Colonic mucosa (tissue), 4 donors: ENCODE data around the gene CHST5. TPM values are rescaled to one million over a fixed set of nuclear protein-coding genes. Genes with fewer than 3 reads are reported as not detected.

ENCODE experiments used
- DNase-seq: peaks from one replicate; pipeline ENCODE4 v3.0.0-alpha.2; 2020
- H3K27ac ChIP-seq: fragments of 200-600 bp; one replicate; pipeline ENCODE4 v1.8.0; 2021
- H3K27me3 ChIP-seq: fragments of 200-600 bp; one replicate; pipeline ENCODE4 v1.8.0; 2021
- H3K36me3 ChIP-seq: fragments of 200-600 bp; one replicate; pipeline ENCODE4 v1.8.0; 2021
- H3K4me1 ChIP-seq: fragments of 200-600 bp; one replicate; pipeline ENCODE4 v1.8.0; 2021; ENCODE audit warnings: mild to moderate bottlenecking
- H3K4me3 ChIP-seq: fragments of 200-600 bp; one replicate; pipeline ENCODE4 v1.8.0; 2021
- H3K9ac ChIP-seq, 2 donors: one replicate each; pipeline ENCODE4 v1.7.0; 2013; ENCODE audit warnings: control low read depth in 2 of 2, low read depth in 2 of 2, low read length in 2 of 2
- H3K9me3 ChIP-seq: fragments of 200-600 bp; one replicate; pipeline ENCODE4 v1.8.0; 2021
- CTCF ChIP-seq: fragments of 200-600 bp; IDR thresholded peaks from one replicate; pipeline ENCODE4 v1.8.0; 2022; ENCODE audit warnings: antibody characterized with exemption, mild to moderate bottlenecking
- intact Hi-C: fragments of 100-400 bp; cut with DNase I; formaldehyde crosslinking; loops from one replicate; pipeline ENCODE4 v1.14.1; 2022
- total RNA-seq, 2 donors: library from RNA; stranded (reverse); fragmentation: NEBNext Ultra II Directional in 1 of 2; extraction: Animal tissue kit (Norgen Biotek cat#: 25700) in 1 of 2; gene quantifications; one replicate each; pipeline ENCODE4 v1.2.1, GENCODE V29; 2021
- donor health status: healthy.
- donor health status: DM: no; HTN: no; CAD: no.
- donor health status: DM: no; HTN: no; CAD: no.

The CHST5 gene
- total RNA-seq, 2 donors from 2014 or later: 107 to 142 TPM

- no peak for TF ChIP-seq CTCF
- Histone ChIP-seq H3K9me3 (no peaks in the 10 kb centered on the region), H3K4me1 (peaks cover 6% of the 10 kb centered on the region), H3K9ac (no peak overlapping the region), H3K27ac (no peak overlapping the region), H3K27me3 (no peaks in the 10 kb centered on the region), H3K36me3 (no peaks in the 10 kb centered on the region), H3K4me3 (no peak overlapping the region)
- no peak for DNase-seq
- intact Hi-C loops: no loop called here
These were observed 52.7 kb downstream of the CHST5 start for GRCh38 chr16:75483222-75483621.

GRCh38 chr16:75482434-75483205 is 53.3 kb downstream of the CHST5 start:
- Histone ChIP-seq H3K9ac (no peak overlapping the region), H3K9me3 (no peaks in the 10 kb centered on the region), H3K27me3 (no peaks in the 10 kb centered on the region), H3K36me3 (no peaks in the 10 kb centered on the region), H3K27ac (no peak overlapping the region), H3K4me3 (no peak overlapping the region), H3K4me1 (peaks cover 6% of the 10 kb centered on the region)
- DNase-seq: no peak
- intact Hi-C loops: no loop called here
- TF ChIP-seq CTCF: no peak

- Histone ChIP-seq H3K4me3 (no peak overlapping the region), H3K27ac (no peak overlapping the region), H3K9me3 (no peaks in the 10 kb centered on the region), H3K27me3 (no peaks in the 10 kb centered on the region), H3K36me3 (no peaks in the 10 kb centered on the region), H3K9ac (no peak overlapping the region), H3K4me1 (no peaks in the 10 kb centered on the region)
- intact Hi-C loops: no loop called here
- TF ChIP-seq CTCF: no peak
- DNase-seq: no peak
These were observed 54.4 kb downstream of the CHST5 start for GRCh38 chr16:75481475-75481874.

GRCh38 chr16:75479421-75479990 is 56.4 kb downstream of the CHST5 start:
- Histone ChIP-seq H3K4me3 (no peak overlapping the region), H3K27me3 (no peaks in the 10 kb centered on the region), H3K36me3 (no peaks in the 10 kb centered on the region), H3K9ac (no peak overlapping the region), H3K9me3 (no peaks in the 10 kb centered on the region), H3K27ac (no peak overlapping the region), H3K4me1 (no peaks in the 10 kb centered on the region)
- no peak for TF ChIP-seq CTCF
- no peak for DNase-seq
- intact Hi-C loops: loop anchor here (10.0 kb wide), 1 partner anchor 145 kb away; the partner anchor contains the start of gene ADAT1

Other genes with a start within 250 kb of the CHST5 start
- gene CFDP1, start 102.6 kb downstream of the CHST5 start, total RNA-seq: 10 to 100 TPM; 61.6 to 75.8 TPM
- gene TMEM170A, start 71.4 kb downstream of the CHST5 start, total RNA-seq: 10 to 100 TPM; 39.7 to 50.9 TPM
- gene CHST6, start 40.7 kb downstream of the CHST5 start, total RNA-seq: 1 to 10 TPM; 2.7 to 5.6 TPM
- gene TMEM231, start 20.1 kb upstream of the CHST5 start, total RNA-seq: 1 to 10 TPM; 4.7 to 6.3 TPM
- gene GABARAPL2, start 30.3 kb upstream of the CHST5 start, total RNA-seq: 100 to 1,000 TPM in 1 of 2 donors, 10 to 100 TPM in 1; 73.5 to 111 TPM
- 10 to 100 TPM; 33.0 to 38.8 TPM for gene ADAT1, start 87.2 kb upstream of the CHST5 start, total RNA-seq
- gene KARS1, start 111.6 kb upstream of the CHST5 start, total RNA-seq: 100 to 1,000 TPM; 102 to 151 TPM
- 10 to 100 TPM; 27.1 to 37.0 TPM for gene TERF2IP, start 111.7 kb upstream of the CHST5 start, total RNA-seq
- not detected for gene CPHXL2, start 140.9 kb upstream of the CHST5 start, total RNA-seq
- not detected for gene DUXB, start 165.4 kb upstream of the CHST5 start, total RNA-seq
- not detected for gene CPHXL, start 190.4 kb upstream of the CHST5 start, total RNA-seq